K562 (cell line): ENCODE measurements around the gene LCNL1. TPM values are rescaled to one million over a fixed set of nuclear protein-coding genes. Genes with fewer than 3 reads are reported as not detected.

Experiments
- BRCA1 ChIP-seq, 2 experiments: fragments of 450-650 bp in 1 of 2; sonication (generic) in 1 of 2; formaldehyde crosslinking in 1 of 2; IDR thresholded peaks; 2 replicates each; pipeline versions ENCODE4 v1.5.0 to v1.6.1; 2017 to 2020; ENCODE audit warnings: mild to moderate bottlenecking in 1 of 2, missing genetic modification reagents in 1 of 2
- CREBBP ChIP-seq: IDR thresholded peaks from one replicate; pipeline ENCODE4 v1.6.1; 2012; ENCODE audit warnings: low read depth, mild to moderate bottlenecking, control low read depth, inconsistent platforms, low read length
- ESRRB ChIP-seq: fragments of 250-450 bp; sonication (Bioruptor Pico); IDR thresholded peaks from 2 replicates; pipeline ENCODE4 v1.5.0; 2020; ENCODE audit warnings: mild to moderate bottlenecking, moderate library complexity, borderline replicate concordance
- HNRNPLL ChIP-seq: fragments of 200-400 bp; formaldehyde crosslinking; IDR thresholded peaks from 2 replicates; pipeline ENCODE4 v1.6.1; 2017; ENCODE audit warnings: low read length, low read depth, mild to moderate bottlenecking; ENCODE audit not compliant: poor library complexity, severe bottlenecking
- L3MBTL2 ChIP-seq: fragments of 450-650 bp; IDR thresholded peaks from 2 replicates; pipeline ENCODE4 v1.6.1; 2016; ENCODE audit warnings: mild to moderate bottlenecking, moderate library complexity
- MTA2 ChIP-seq: fragments of 450-650 bp; IDR thresholded peaks from 2 replicates; pipeline ENCODE4 v1.6.1; 2016; ENCODE audit warnings: low read depth
- NFE2L1 ChIP-seq: fragments of 450-650 bp; IDR thresholded peaks from 2 replicates; pipeline ENCODE4 v1.6.1; 2016; ENCODE audit warnings: missing genetic modification characterization, low read depth, mild to moderate bottlenecking, missing compliant biosample characterization, moderate library complexity, borderline replicate concordance
- NR2F6 ChIP-seq: fragments of 450-650 bp; formaldehyde crosslinking; IDR thresholded peaks from 2 replicates; pipeline ENCODE4 v1.4.0; 2020; ENCODE audit warnings: mild to moderate bottlenecking
- RB1 ChIP-seq: fragments of 450-650 bp; IDR thresholded peaks from 2 replicates; pipeline ENCODE4 v1.6.1; 2017; ENCODE audit warnings: low read depth, mild to moderate bottlenecking
- SP1 ChIP-seq: sonication (generic); formaldehyde crosslinking; IDR thresholded peaks from 2 replicates; pipeline ENCODE4 v1.8.1; 2022; ENCODE audit warnings: mild to moderate bottlenecking, missing genetic modification reagents
- SP2 ChIP-seq: IDR thresholded peaks from 2 replicates; pipeline ENCODE4 v1.6.1; 2011; ENCODE audit warnings: mild to moderate bottlenecking, low read depth, low read length, moderate library complexity; ENCODE audit not compliant: poor library complexity, severe bottlenecking; ENCODE audit errors: extremely low read depth
- WHSC1 ChIP-seq: IDR thresholded peaks from one replicate; pipeline ENCODE4 v1.6.1; 2012; ENCODE audit warnings: low read length, control low read depth, inconsistent platforms
- ZBTB17 ChIP-seq: fragments of 450-650 bp; formaldehyde crosslinking; IDR thresholded peaks from 2 replicates; pipeline ENCODE4 v1.4.0; 2020; ENCODE audit warnings: mild to moderate bottlenecking
- ZFX ChIP-seq: sonication (generic); formaldehyde crosslinking; IDR thresholded peaks from 2 replicates; pipeline ENCODE4 v1.8.0; 2022; ENCODE audit warnings: mild to moderate bottlenecking, missing genetic modification reagents, moderate library complexity
- ZNF785 ChIP-seq: fragments of 250-450 bp; sonication (Bioruptor Pico); IDR thresholded peaks from 2 replicates; pipeline ENCODE4 v1.4.0; 2020; ENCODE audit warnings: mild to moderate bottlenecking
- polyA plus RNA-seq, 8 experiments: library from polyadenylated mRNA; depleted of rRNA in 4 of 8; stranded (reverse) in 5 of 8; unstranded in 3 of 8; fragments of >200 nt; fragmentation: Nextera tagmentation in 2 of 8; fragmentation: Illumina TruSeq in 1 of 8; extraction: Ambion mirVana in 2 of 8; extraction: Trizol in 1 of 8; gene quantifications; 2 replicates each; pipeline versions ENCODE4 v1.2.1 to v1.2.3, GENCODE V29; 2011 to 2014; ENCODE audit warnings: inconsistent platforms in 1 of 8, missing spikeins in 1 of 8
- total RNA-seq, 7 experiments: library from RNA; depleted of rRNA in 6 of 7; stranded (reverse); fragments of >200 nt in 6 of 7; fragmentation: Illumina TruSeq in 2 of 7; extraction: Trizol in 2 of 7; gene quantifications; 2 replicates each; pipeline versions ENCODE4 v1.2.1 to v1.2.3, GENCODE V29; 2011 to 2021; ENCODE audit warnings: low replicate concordance in 1 of 7
- TF ChIP-seq, protein P1 (sequence below): sonication (generic); formaldehyde crosslinking; IDR thresholded peaks from 2 replicates; pipeline ENCODE4 v1.8.0; 2022; ENCODE audit warnings: mild to moderate bottlenecking, missing genetic modification reagents, borderline replicate concordance
- TF ChIP-seq, protein P2 (sequence below): IDR thresholded peaks from 3 replicates; pipeline ENCODE4 v1.6.1; 2011; ENCODE audit warnings: borderline replicate concordance, mild to moderate bottlenecking; ENCODE audit not compliant: insufficient read length, insufficient read depth
- TF ChIP-seq, protein P3 (sequence below): sonication (generic); formaldehyde crosslinking; IDR thresholded peaks from 2 replicates; pipeline ENCODE4 v1.9.0; 2022; ENCODE audit warnings: mild to moderate bottlenecking, missing genetic modification reagents
- TF ChIP-seq, protein P4 (sequence below): fragments of 450-650 bp; IDR thresholded peaks from 2 replicates; pipeline ENCODE4 v1.7.1; 2018; ENCODE audit warnings: mild to moderate bottlenecking, low read depth; ENCODE audit not compliant: partially characterized antibody
- TF ChIP-seq, protein P5 (sequence below): fragments of 250-450 bp; sonication (Bioruptor Pico); IDR thresholded peaks from 2 replicates; pipeline ENCODE4 v1.8.0; 2022; ENCODE audit warnings: inconsistent platforms, mild to moderate bottlenecking, moderate library complexity, borderline replicate concordance

The LCNL1 gene
- total and polyA plus RNA-seq, 9 of the 15 experiments (the other 6 are each of a cell fraction or from before 2014, with no cell fraction given): 0.04 to 0.16 (median 0.04) TPM; not detected in 4

DNA sequence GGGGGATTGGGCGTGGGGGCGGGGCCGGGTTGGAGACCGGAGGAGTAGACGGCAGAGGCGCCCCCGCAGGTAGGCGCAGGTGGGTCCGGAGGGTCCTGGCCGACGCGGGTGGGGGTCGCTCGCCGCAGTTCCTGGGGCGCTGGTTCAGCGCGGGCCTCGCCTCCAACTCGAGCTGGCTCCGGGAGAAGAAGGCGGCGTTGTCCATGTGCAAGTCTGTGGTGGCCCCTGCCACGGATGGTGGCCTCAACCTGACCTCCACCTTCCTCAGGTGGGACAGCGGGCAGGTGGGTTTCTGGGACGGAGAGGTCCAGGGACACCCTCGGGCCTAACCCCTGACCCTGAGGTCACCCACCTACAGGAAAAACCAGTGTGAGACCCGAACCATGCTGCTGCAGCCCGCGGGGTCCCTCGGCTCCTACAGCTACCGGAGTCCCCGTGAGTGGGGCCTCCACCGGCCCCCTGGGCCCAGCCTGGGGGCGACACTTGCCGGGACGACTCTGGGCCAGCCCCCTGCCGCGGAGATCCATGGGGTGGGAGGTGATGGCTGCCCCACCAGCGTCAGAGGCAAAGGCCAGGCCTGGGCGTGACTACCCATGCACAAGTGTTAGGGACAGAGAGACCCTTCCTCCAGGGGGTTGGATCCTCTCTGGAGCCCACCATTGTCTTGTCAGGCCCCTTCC, 3.8 kb upstream of the LCNL1 start (continued):
- TF ChIP-seq, protein P1, sequence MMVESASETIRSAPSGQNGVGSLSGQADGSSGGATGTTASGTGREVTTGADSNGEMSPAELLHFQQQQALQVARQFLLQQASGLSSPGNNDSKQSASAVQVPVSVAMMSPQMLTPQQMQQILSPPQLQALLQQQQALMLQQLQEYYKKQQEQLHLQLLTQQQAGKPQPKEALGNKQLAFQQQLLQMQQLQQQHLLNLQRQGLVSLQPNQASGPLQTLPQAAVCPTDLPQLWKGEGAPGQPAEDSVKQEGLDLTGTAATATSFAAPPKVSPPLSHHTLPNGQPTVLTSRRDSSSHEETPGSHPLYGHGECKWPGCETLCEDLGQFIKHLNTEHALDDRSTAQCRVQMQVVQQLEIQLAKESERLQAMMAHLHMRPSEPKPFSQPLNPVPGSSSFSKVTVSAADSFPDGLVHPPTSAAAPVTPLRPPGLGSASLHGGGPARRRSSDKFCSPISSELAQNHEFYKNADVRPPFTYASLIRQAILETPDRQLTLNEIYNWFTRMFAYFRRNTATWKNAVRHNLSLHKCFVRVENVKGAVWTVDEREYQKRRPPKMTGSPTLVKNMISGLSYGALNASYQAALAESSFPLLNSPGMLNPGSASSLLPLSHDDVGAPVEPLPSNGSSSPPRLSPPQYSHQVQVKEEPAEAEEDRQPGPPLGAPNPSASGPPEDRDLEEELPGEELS (CRISPR knock-in tag): no peak
- TF ChIP-seq NFE2L1 (tag) (no peak), SP2 (no peak), RB1 (peak; percentile 17; the same call in 1 of the 2 replicates), ZNF785 (no peak), SP1 (CRISPR knock-in tag) (peak; percentile 54; the same call in 1 of the 2 replicates), BRCA1 (IDR thresholded peaks at IDR 0.05) (no peak), BRCA1 (CRISPR knock-in tag; IDR thresholded peaks at IDR 0.05) (no peak), MTA2 (no peak), NR2F6 (CRISPR knock-in tag) (no peak), ZFX (CRISPR knock-in tag) (peak; percentile 51), WHSC1 (no peak), ESRRB (CRISPR knock-in tag) (no peak), ZBTB17 (CRISPR knock-in tag) (no peak), HNRNPLL (no peak), CREBBP (no peak), L3MBTL2 (peak; percentile 26; the same call in 1 of the 2 replicates)
- TF ChIP-seq, protein P2, sequence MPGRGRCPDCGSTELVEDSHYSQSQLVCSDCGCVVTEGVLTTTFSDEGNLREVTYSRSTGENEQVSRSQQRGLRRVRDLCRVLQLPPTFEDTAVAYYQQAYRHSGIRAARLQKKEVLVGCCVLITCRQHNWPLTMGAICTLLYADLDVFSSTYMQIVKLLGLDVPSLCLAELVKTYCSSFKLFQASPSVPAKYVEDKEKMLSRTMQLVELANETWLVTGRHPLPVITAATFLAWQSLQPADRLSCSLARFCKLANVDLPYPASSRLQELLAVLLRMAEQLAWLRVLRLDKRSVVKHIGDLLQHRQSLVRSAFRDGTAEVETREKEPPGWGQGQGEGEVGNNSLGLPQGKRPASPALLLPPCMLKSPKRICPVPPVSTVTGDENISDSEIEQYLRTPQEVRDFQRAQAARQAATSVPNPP: no peak
- TF ChIP-seq, protein P3, sequence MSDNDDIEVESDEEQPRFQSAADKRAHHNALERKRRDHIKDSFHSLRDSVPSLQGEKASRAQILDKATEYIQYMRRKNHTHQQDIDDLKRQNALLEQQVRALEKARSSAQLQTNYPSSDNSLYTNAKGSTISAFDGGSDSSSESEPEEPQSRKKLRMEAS (CRISPR knock-in tag): peak; percentile 40; the same call in 1 of the 2 replicates
- TF ChIP-seq, protein P4, sequence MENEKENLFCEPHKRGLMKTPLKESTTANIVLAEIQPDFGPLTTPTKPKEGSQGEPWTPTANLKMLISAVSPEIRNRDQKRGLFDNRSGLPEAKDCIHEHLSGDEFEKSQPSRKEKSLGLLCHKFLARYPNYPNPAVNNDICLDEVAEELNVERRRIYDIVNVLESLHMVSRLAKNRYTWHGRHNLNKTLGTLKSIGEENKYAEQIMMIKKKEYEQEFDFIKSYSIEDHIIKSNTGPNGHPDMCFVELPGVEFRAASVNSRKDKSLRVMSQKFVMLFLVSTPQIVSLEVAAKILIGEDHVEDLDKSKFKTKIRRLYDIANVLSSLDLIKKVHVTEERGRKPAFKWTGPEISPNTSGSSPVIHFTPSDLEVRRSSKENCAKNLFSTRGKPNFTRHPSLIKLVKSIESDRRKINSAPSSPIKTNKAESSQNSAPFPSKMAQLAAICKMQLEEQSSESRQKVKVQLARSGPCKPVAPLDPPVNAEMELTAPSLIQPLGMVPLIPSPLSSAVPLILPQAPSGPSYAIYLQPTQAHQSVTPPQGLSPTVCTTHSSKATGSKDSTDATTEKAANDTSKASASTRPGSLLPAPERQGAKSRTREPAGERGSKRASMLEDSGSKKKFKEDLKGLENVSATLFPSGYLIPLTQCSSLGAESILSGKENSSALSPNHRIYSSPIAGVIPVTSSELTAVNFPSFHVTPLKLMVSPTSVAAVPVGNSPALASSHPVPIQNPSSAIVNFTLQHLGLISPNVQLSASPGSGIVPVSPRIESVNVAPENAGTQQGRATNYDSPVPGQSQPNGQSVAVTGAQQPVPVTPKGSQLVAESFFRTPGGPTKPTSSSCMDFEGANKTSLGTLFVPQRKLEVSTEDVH: no peak
- TF ChIP-seq, protein P5, sequence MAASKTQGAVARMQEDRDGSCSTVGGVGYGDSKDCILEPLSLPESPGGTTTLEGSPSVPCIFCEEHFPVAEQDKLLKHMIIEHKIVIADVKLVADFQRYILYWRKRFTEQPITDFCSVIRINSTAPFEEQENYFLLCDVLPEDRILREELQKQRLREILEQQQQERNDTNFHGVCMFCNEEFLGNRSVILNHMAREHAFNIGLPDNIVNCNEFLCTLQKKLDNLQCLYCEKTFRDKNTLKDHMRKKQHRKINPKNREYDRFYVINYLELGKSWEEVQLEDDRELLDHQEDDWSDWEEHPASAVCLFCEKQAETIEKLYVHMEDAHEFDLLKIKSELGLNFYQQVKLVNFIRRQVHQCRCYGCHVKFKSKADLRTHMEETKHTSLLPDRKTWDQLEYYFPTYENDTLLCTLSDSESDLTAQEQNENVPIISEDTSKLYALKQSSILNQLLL (CRISPR knock-in tag): no peak
